NCI-H82 treated with DMSO at 0.1 percent for 48 hours (cell line): Measurements from ENCODE around the gene GOLGA8G.
"Not testable (repeated sequence)": the region's sequence is repeated elsewhere in the genome, so short reads cannot be mapped to it uniquely, and the experiment has no call there.

Source experiments
- DNase-seq: peaks from one replicate; lab custom pipeline; 2025; ENCODE audit not compliant: unreplicated experiment; lab: John Stamatoyannopoulos, UW

GOLGA8G gene

GRCh38 chr15:28532954-28533353, at the start of gene GOLGA8G:
Gene GOLGA8G (minus strand): TSS chr15:28532971. CDS start chr15:28532909, 62 bp downstream.
- not testable (repeated sequence) for DNase-seq

DNA sequence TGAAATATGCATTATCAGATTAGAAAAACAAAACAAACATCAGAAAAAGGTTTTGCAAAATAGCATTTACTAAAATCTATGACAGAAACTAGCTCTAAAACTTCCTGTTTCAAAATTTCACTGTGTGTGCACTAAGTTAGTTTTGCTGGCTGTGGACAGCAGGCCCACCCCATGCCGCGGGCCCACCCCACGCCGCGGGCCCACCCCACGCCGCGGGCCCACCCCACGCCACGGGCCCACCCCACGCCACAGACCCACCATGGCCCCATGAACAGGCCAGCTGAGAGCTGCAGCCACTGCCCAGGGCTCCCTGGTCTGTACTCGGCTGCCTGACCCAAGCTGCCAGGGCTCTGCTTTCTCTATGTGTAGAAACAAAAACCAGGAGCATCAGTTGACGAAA, 40.6 kb upstream of the GOLGA8G start:
- DNase-seq, result not testable (repeated sequence)

DNA sequence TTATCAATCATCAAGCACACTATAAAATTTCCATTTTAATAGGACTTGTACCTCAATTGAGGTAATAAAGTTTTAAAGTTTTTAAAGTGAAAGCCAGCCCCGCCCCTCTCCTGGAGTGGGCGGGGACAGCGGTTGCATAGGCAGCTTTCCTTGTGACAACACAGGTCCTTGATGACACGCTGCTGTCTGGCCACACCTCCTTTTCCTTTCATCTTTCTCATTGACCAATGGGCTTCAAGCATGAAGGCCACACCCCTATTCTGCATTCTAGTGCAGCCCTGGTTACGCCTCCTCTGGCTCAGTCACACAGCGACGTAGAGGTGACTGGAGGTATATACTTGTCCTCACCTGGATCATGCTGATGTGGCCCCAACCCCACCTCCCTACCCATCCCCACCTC, 20.5 kb upstream of the GOLGA8G start, which contains the start of gene GOLGA6L25:
GOLGA6L25 (plus strand) TSS at position 301 of the 400 bp plus-strand sequence; CDS start at position 362, 61 bp downstream.
- not testable (repeated sequence) for DNase-seq

GRCh38 chr15:28515208-28515607, 17.6 kb downstream of the GOLGA8G start:
- not testable (repeated sequence) for DNase-seq

DNA sequence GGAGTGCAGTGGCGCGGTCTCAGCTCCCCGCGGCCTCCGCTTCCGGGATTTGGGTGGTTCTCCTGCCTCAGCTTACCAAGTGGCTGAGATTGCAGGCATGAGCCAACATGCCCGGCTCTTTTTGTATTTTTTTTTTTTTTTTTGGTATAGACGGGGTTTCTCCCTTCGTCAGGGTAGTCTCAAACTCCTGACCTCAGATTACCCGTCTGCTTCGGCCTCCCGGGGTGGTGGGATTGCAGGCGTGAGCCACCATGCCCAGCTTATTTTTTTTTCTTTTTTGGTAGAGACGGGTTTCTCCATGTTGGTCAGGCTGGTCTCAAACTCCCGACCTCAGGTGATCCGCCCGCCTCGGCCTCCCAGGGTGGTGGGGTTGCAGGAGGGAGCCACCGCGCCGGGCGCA, 18.6 kb downstream of the GOLGA8G start:
- not testable (repeated sequence) for DNase-seq

DNA sequence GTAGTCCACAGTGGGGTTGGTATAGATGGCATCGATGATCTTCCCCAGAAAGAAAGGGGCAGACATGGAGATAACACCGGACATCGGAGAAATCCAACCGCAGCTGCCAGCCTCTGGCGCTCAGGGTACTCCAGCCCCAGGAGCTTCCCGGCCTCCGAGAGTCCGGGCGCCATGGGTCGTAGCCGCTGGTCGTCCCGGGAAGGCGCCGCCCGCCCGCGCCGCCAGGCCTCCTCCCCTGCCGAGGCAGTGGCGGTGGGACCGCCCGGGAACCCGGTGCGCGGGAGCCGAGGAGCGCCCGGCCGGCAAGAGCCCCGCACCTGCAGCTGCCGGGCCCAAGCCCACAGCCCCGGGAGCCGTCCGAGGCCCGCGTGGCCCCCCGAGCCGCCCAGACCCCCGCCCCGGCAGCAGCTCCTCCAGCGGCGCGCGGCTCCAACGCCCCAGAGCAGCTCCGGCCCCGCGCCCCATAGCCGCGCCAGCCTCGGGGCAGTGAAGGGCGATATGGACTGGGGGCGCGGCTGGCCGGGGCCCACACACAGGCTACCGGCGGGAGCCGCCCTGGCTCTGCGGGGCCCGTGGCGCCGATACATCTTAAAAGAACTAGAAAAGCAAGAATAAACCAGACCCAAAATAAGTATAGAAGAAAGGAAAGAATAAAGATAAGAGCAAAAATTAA, 24.4 kb downstream of the GOLGA8G start:
- DNase-seq, result not testable (repeated sequence)

DNA sequence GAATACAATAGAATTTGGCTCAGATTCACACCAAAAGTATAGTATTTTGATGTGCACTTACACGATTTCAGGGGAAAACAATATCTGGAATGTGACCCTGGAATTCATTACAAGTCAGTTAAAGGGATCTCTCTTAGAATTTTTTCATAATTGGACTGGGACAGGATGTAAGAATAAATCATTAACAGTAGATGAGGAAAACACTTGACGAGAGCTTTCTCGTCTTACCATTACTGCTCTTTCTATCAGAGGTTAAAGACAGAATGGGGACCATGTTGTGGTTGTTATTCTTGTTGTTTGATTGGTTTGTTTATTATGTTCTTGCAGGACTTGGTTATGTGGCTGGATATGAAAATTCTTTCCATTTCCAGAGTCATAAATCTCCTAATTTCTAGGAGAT, 51.4 kb downstream of the GOLGA8G start:
- DNase-seq, result not testable (repeated sequence)
